ENCODE measurements around the gene JDP2.
"Not testable (repeated sequence)": the region's sequence is repeated elsewhere in the genome, so short reads cannot be mapped to it uniquely, and the experiment has no call there.

JDP2 gene

GRCh38 chr14:75427482-75428229 lies at the start of gene JDP2:
Gene JDP2, plus strand, starts transcription at chr14:75428022. Its CDS starts 9,899 bp downstream, at chr14:75437921.
- DNase-seq (ENCODE audit: low read depth): peak; percentile 20

- DNase-seq (ENCODE audit: low read depth): no peak
Measured at GRCh38 chr14:75379246-75379929, 48.4 kb upstream of the JDP2 start.

- no peak for DNase-seq (ENCODE audit: low read depth)
Measured at GRCh38 chr14:75379930-75380270, 47.9 kb upstream of the JDP2 start.

GRCh38 chr14:75380656-75381055 lies 47.2 kb upstream of the JDP2 start:
- DNase-seq (ENCODE audit: low read depth): no peak

- DNase-seq (ENCODE audit: low read depth): no peak
Measured at GRCh38 chr14:75381642-75382041, 46.2 kb upstream of the JDP2 start.

- not testable (repeated sequence) for DNase-seq (ENCODE audit: low read depth)
Measured at GRCh38 chr14:75383219-75383618, 44.6 kb upstream of the JDP2 start.

GRCh38 chr14:75383721-75384120 lies 44.1 kb upstream of the JDP2 start:
- DNase-seq (ENCODE audit: low read depth): no peak

GRCh38 chr14:75389679-75390078 lies 38.1 kb upstream of the JDP2 start:
- DNase-seq (ENCODE audit: low read depth): no peak

- no peak for DNase-seq (ENCODE audit: low read depth)
Measured at GRCh38 chr14:75390183-75390582, 37.6 kb upstream of the JDP2 start.

GRCh38 chr14:75391953-75392352 lies 35.9 kb upstream of the JDP2 start:
- DNase-seq (ENCODE audit: low read depth): no peak

GRCh38 chr14:75392686-75393641 lies 34.9 kb upstream of the JDP2 start:
- DNase-seq (ENCODE audit: low read depth): no peak

GRCh38 chr14:75393794-75394193 lies 34.0 kb upstream of the JDP2 start:
- DNase-seq (ENCODE audit: low read depth): no peak

- DNase-seq (ENCODE audit: low read depth): no peak
Measured at GRCh38 chr14:75395862-75396261, 32.0 kb upstream of the JDP2 start.

- no peak for DNase-seq (ENCODE audit: low read depth)
Measured at GRCh38 chr14:75399321-75399720, 28.5 kb upstream of the JDP2 start.

GRCh38 chr14:75399843-75400775 lies 27.7 kb upstream of the JDP2 start:
- DNase-seq (ENCODE audit: low read depth): no peak

- DNase-seq (ENCODE audit: low read depth): no peak
Measured at GRCh38 chr14:75401361-75401760, 26.5 kb upstream of the JDP2 start.

- DNase-seq (ENCODE audit: low read depth): no peak
Measured at GRCh38 chr14:75402867-75403413, 24.9 kb upstream of the JDP2 start.

- no peak for DNase-seq (ENCODE audit: low read depth)
Measured at GRCh38 chr14:75404847-75405246, 23.0 kb upstream of the JDP2 start.

- DNase-seq (ENCODE audit: low read depth): no peak
Measured at GRCh38 chr14:75406102-75406501, 21.7 kb upstream of the JDP2 start.

GRCh38 chr14:75406856-75407255 lies 21.0 kb upstream of the JDP2 start:
- DNase-seq (ENCODE audit: low read depth): no peak

Data from stimulated activated CD8-positive, alpha-beta memory T cell treated with anti-CD3 and anti-CD28 coated beads, Interleukin-7, amount 100 ng/mL, for 24 hours (primary cell).